Activated CD4-positive, alpha-beta T cell treated with anti-CD3 and anti-CD28 coated beads for 36 hours (primary cell): Measurements from ENCODE around the gene C1orf159. TPM values are rescaled to one million over a fixed set of nuclear protein-coding genes. Genes with fewer than 3 reads are reported as not detected.
"Not testable (repeated sequence)": the region's sequence is repeated elsewhere in the genome, so short reads cannot be mapped to it uniquely, and the experiment has no call there.

Source experiments
- ATAC-seq: fragments of 200-7000 bp; cut with Tn5 transposase; one replicate; pipeline ENCODE4 v1.10.0; 2021; ENCODE audit warnings: mild to moderate bottlenecking, moderate library complexity
- CTCF ChIA-PET: fragments of 350-600 bp; sonication (Branson Sonifier 250); formaldehyde crosslinking; loops from one replicate; lab custom pipeline; 2021; ENCODE audit warnings: antibody characterized with exemption; lab: Charles Lee
- POLR2A ChIA-PET: fragments of 350-600 bp; sonication (Branson Sonifier 250); formaldehyde crosslinking; loops from one replicate; lab custom pipeline; 2021; ENCODE audit warnings: antibody characterized with exemption, inconsistent platforms; lab: Charles Lee
- DNase-seq: peaks from one replicate; pipeline ENCODE4 v3.0.0-alpha.2; 2020
- H3K27ac Mint-ChIP-seq: one replicate; pipeline ENCODE4 v1.8.0; 2021; ENCODE audit warnings: mixed read lengths
- H3K27me3 Mint-ChIP-seq: one replicate; pipeline ENCODE4 v1.8.0; 2021; ENCODE audit warnings: mixed read lengths
- H3K36me3 Mint-ChIP-seq: one replicate; pipeline ENCODE4 v1.8.0; 2021; ENCODE audit warnings: low read depth, mixed read lengths
- H3K4me1 Mint-ChIP-seq: one replicate; pipeline ENCODE4 v1.8.0; 2021; ENCODE audit warnings: mixed read lengths
- H3K4me3 Mint-ChIP-seq: one replicate; pipeline ENCODE4 v1.8.0; 2021; ENCODE audit warnings: mild to moderate bottlenecking, moderate library complexity, mixed read lengths
- H3K9me3 Mint-ChIP-seq: one replicate; pipeline ENCODE4 v1.8.0; 2021; ENCODE audit warnings: low read depth, mixed read lengths
- intact Hi-C, 2 experiments: fragments of 100-400 bp; cut with DNase I in 1 of 2; cut with micrococcal nuclease in 1 of 2; formaldehyde crosslinking; loops; one replicate each; pipeline versions ENCODE4 v1.14.2 to v1.15.1; 2022 to 2024; cut with DNase I, micrococcal nuclease
- total RNA-seq, 2 experiments: library from RNA; stranded (reverse); gene quantifications; one replicate each; pipeline ENCODE4 v1.2.3, GENCODE V29; 2021

Gene C1orf159
- total RNA-seq, 2 experiments from 2014 or later: 11.3 to 13.5 TPM

DNA sequence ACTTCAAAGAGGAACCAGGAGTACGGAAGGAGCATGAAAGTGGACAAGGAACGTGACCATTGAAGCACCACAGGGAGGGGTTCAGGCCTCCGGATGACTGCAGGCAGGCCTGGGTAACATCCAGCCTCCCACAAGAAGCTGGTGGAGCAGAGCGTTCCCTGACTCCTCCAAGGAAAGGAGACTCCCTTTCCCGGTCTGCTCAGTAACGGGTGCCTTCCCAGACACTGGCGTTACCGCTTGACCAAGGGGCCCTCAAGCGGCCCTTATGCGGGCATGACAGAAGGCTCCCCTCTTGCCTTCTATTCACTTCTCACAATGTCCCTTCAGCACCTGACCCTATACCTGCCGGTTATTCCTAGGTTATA, 50.0 kb downstream of the C1orf159 start:
- Mint-ChIP-seq H3K4me1 (peaks cover 24% of the 10 kb centered on the region), H3K36me3 (peaks cover 19% of the 10 kb centered on the region), H3K4me3 (peak overlapping the region; percentile 50)
- DNase-seq, H3K27me3 Mint-ChIP-seq, H3K9me3 Mint-ChIP-seq, POLR2A ChIA-PET, ATAC-seq, H3K27ac Mint-ChIP-seq: not testable (repeated sequence)
- CTCF ChIA-PET: interaction anchor here (0.7 kb wide), 1 partner anchor 164 kb away, joined by 3 read pairs; no protein-coding TSS in a partner anchor
- intact Hi-C loops: loop anchor here in 1 of 2 experiments (2.0 kb wide), 1 partner anchor 143 kb away; no protein-coding TSS in a partner anchor

DNA sequence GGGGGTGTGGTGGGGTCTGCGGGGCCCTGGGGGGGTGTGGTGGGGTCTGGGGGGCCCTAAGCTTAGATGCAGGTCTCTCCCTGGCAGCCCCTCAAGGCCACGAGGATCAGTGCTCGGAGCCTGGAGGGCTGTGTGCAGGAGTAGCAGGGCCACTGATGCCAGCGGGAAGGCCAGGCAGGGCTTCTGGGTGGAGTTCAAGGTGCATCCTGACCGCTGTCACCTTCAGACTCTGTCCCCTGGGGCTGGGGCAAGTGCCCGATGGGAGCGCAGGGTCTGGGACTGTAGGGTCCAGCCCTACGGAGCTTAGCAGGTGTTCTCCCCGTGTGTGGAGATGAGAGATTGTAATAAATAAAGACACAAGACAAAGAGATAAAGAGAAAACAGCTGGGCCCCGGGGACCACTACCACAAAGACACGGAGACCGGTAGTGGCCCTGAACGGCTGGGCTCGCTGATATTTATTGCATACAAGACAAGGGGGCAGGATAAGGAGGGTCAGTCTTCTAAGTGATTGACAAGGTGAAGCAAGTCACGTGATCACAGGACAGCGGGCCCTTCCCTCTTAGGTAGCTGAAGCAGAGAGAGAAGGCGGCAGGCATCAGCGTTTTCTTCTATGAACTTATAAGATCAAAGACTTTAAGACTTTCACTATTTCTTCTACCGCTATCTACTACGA, 50.5 kb downstream of the C1orf159 start:
- Mint-ChIP-seq H3K27ac (peak overlapping the region; percentile 21), H3K27me3 (peaks cover under 1% of the 10 kb centered on the region), H3K36me3 (peaks cover 22% of the 10 kb centered on the region), H3K4me1 (peaks cover 27% of the 10 kb centered on the region), H3K9me3 (no peaks in the 10 kb centered on the region), H3K4me3 (peak overlapping the region; percentile 50)
- ChIA-PET POLR2A (no interaction called here), CTCF (interaction anchor here (0.7 kb wide), 1 partner anchor 165 kb away, joined by 3 read pairs; no protein-coding TSS in a partner anchor)
- intact Hi-C loops: loop anchor here in 1 of 2 experiments (2.0 kb wide), 1 partner anchor 143 kb away; no protein-coding TSS in a partner anchor
- peak; percentile 41 for DNase-seq
- no peak for ATAC-seq

DNA sequence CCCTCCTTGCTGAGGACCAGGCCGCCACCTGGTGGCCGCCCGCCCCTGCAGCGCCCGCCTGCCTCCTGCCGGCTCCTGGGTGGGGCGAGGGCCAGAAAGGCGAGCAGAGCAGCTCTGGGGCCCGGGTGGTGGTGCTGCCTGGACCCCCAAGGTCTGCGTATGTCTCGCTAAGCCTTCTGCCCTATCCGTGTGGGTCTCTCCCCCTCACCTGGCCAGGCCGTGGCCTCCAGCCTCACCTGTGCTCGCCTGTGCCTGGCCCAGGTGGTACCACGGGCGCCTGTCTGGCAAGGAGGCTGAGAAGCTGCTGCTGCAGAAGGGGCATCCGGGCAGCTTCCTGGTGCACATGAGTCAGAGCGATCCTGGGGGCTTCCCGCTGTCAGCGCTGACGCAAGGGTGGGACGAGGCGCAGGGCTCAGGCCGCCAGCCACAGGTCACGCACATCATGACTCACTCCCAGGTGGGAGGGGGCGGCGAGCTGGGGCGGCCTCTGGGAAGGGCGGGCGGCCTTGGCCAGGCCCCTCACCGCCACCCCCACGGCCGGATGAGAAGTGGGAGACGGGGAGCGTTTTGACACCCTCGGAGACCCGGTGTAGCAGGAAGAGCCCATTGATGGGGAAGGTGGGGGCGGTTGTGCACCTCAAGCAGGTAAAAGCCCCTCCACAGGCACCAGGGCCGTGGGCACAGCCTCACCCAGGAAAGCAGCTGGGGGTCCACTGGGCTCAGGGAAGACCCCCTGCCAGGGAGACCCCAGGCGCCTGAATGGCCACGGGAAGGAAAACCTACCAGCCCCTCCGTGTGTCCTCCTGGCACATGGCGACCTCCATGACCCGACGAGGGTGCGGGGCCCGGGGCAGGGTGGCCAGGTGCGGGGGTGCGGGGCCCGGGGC, 51.7 kb downstream of the C1orf159 start:
- Mint-ChIP-seq H3K27me3 (peaks cover 6% of the 10 kb centered on the region), H3K4me3 (peak overlapping the region; percentile 82), H3K27ac (peak overlapping the region; percentile 79), H3K36me3 (peaks cover 26% of the 10 kb centered on the region), H3K4me1 (peaks cover 32% of the 10 kb centered on the region), H3K9me3 (no peaks in the 10 kb centered on the region)
- ChIA-PET POLR2A (interaction anchor here (0.6 to 1.2 kb wide), 2 partner anchors 31 to 74 kb away, joined by 3 to 5 read pairs; no protein-coding TSS in a partner anchor), CTCF (interaction anchor here (0.5 to 2.2 kb wide), 9 partner anchors 24 to 334 kb away, joined by 3 to 19 read pairs (median 4); partner anchors contain the start of gene PERM1)
- intact Hi-C loops: loop anchor here (1.0 to 2.0 kb wide), 14 partner anchors 24 to 244 kb away; partner anchors contain the start of genes C1orf159 (in 2 of the 2), B3GALT6 (in 1 of the 2), ISG15 (in 1 of the 2) and NOC2L (in 1 of the 2)
- ATAC-seq (peak; percentile 77), DNase-seq (peak; percentile 97)

DNA sequence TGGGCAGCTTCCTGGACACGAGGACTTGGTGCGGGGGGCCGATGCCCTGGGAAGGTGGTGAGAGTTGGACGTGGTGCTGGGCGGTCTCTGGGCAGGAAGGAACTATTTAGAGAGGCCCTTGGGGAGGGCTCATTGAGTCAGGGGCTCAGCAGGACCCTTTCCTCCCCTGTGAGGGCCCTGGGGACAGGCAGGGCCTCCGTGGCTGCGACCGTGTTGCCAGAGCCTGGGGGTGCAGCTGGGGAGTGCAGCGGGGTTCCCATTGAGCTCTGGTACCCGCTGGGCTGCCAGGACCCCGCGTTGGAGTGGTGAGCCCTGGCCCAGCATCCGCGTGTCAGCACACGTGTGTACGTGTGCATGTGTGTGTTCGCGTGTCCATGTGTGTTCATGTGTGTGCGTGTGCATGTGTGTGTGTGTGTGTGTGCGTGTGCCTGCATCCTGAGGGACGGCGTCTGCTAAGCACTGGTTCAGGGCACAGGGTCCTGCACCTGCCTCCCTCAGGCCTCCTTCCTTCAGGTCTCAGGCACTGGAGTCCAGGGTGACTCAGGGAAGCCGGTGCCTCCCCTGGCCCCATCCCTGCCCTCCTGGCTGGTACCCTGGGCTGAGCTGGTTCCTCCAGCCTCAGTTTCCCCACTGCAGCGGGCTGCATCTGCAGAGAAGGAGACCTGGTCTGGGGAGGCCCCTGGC, 52.5 kb downstream of the C1orf159 start:
- H3K4me1 Mint-ChIP-seq: peaks cover 36% of the 10 kb centered on the region
- peak; percentile 3 for ATAC-seq
- H3K36me3 Mint-ChIP-seq: peaks cover 25% of the 10 kb centered on the region
- peak overlapping the region; percentile 79 for H3K27ac Mint-ChIP-seq
- H3K4me3 Mint-ChIP-seq: peak overlapping the region; percentile 82
- DNase-seq: no peak
- ChIA-PET POLR2A (interaction anchor here (0.6 to 1.2 kb wide), 2 partner anchors 30 to 73 kb away, joined by 3 to 5 read pairs; no protein-coding TSS in a partner anchor), CTCF (interaction anchor here (0.7 to 2.2 kb wide), 8 partner anchors 24 to 244 kb away, joined by 3 to 19 read pairs (median 5); partner anchors contain the start of gene PERM1)
- H3K9me3 Mint-ChIP-seq: no peaks in the 10 kb centered on the region
- peaks cover 11% of the 10 kb centered on the region for H3K27me3 Mint-ChIP-seq
- intact Hi-C loops: loop anchor here in 1 of 2 experiments (2.0 kb wide), 2 partner anchors 31 to 79 kb away; no protein-coding TSS in a partner anchor

DNA sequence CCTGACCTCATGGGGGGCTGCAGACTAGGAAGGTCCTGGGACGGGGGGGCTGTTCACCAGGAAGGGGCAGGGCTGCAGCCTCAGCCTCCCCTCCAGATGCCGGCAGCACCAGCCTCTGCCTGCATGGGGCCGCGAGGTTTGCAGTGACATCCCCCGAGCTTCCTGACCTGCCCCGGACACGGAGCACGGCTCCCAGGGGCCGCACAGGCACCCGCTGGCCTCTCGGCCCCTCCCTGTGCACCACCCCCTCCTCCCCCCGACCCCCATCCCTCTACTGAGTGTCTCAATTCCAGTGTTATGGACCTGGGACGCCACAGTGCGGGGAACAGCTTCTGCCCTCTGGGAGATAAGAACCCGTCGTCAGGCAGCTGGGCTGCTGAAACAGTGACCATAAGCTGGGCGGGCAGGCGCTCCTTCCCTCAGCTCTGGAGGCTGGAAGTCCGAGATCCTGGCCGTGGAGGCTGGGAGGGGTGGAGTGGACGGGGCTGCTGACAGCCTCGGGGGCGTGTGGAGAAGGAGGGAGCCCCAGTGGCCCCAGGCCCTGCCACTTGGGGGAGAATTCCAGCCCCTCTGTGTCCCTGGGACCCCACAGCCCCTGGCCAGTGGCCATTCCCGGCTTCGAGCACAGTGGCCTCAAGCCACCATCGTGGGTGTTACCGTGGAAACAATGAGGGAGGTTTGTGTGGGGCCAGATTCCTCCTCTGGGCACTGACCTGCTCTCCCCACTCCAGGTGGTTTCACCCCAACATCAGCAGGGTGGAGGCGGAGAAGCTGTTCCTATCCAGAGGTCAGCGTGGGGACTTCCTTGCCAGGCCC, 53.3 kb downstream of the C1orf159 start:
- Mint-ChIP-seq H3K36me3 (peaks cover 24% of the 10 kb centered on the region), H3K4me3 (peak overlapping the region; percentile 82), H3K27ac (peak overlapping the region; percentile 79), H3K4me1 (peaks cover 36% of the 10 kb centered on the region), H3K9me3 (no peaks in the 10 kb centered on the region), H3K27me3 (peaks cover 19% of the 10 kb centered on the region)
- POLR2A ChIA-PET: no interaction called here
- DNase-seq: peak; percentile 47
- intact Hi-C loops: loop anchor here in 1 of 2 experiments (2.0 kb wide), 2 partner anchors 30 to 78 kb away; no protein-coding TSS in a partner anchor
- ATAC-seq: no peak
- CTCF ChIA-PET: interaction anchor here (0.7 to 2.2 kb wide), 5 partner anchors 29 to 244 kb away, joined by 3 to 19 read pairs (median 3); partner anchors contain the start of gene PERM1

DNA sequence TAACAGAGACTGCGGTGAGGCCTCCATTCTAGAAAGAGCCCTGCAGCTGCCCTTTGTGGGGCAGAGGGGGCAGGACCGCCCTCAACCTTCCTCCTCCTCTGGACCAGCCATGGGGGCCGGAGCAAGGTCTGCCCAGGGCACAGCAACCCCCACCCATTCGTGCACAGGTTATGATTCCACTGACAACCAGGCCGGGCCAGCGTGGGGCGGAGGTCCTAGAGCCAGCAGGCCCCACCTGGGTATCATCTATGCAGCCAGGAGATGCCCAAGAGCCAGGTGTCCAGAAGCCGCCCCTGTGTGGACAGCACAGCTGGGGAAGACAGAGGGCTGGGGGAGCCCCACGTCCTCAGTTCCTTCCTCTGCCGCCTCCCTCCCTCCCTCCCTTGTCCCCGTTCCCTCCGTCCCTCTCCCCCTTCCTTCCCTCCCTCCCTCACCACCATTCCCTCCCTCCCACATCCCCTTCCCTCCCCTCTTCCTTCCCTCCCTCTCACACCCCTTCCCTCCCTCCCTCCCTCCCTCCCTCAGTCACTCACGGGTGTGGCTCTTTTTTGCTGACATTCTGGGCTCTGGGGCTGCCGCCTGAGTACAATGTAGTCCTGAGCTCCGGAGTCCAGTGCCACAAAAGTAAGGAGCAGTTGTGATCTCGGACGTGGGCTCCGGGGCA, 54.1 kb downstream of the C1orf159 start:
- Mint-ChIP-seq H3K4me1 (peaks cover 36% of the 10 kb centered on the region), H3K36me3 (peaks cover 24% of the 10 kb centered on the region), H3K4me3 (peak overlapping the region; percentile 82), H3K27ac (peak overlapping the region; percentile 42), H3K9me3 (no peaks in the 10 kb centered on the region), H3K27me3 (peaks cover 20% of the 10 kb centered on the region)
- peak; percentile 32 for DNase-seq
- CTCF ChIA-PET: interaction anchor here (0.9 to 1.2 kb wide), 2 partner anchors 28 to 46 kb away, joined by 3 read pairs; no protein-coding TSS in a partner anchor
- POLR2A ChIA-PET: no interaction called here
- ATAC-seq: no peak
- intact Hi-C loops: loop anchor here in 1 of 2 experiments (2.0 kb wide), 2 partner anchors 29 to 77 kb away; no protein-coding TSS in a partner anchor

DNA sequence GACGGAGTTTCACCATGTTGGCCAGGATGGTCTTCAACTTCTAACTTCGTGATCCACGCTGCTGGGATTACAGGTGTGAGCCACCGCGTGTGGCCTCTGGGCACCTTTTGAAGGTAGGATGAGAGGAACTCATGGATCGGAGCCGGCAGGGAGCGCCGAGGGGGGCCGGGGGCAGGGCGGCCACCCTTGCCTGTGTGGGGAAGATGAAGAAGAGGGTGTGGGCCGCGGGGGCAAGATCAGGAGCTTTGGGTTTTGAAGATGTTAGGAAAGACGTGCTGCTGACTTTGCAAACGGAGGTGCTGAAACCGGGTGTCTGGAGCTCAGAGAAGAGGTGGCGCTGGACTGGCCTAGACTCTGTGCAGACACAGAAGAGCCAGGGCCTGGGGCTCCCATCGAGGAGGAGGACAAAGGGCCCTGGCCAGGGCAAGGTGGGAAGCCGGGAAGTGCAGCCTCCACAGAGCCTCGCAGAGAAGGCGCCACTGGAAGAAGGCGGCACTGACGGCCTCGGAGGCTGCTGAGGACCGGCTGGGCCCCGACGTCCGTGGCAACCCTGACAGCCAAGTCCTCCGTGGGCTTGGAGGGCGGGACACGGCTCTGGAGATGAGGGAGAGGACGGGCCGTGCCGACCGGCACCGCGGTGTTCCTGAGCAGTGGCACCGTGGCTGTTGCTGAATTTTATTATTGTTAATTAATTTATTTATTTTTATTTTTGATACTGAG, 55.4 kb downstream of the C1orf159 start:
- ATAC-seq: no peak
- H3K36me3 Mint-ChIP-seq: peaks cover 21% of the 10 kb centered on the region
- ChIA-PET CTCF (interaction anchor here (0.6 to 0.9 kb wide), 2 partner anchors 63 to 68 kb away, joined by 3 to 4 read pairs; no protein-coding TSS in a partner anchor), POLR2A (no interaction called here)
- peak overlapping the region; percentile 82 for H3K4me3 Mint-ChIP-seq
- H3K27me3 Mint-ChIP-seq: peaks cover 20% of the 10 kb centered on the region
- H3K9me3 Mint-ChIP-seq: no peaks in the 10 kb centered on the region
- H3K27ac Mint-ChIP-seq: no peak overlapping the region
- H3K4me1 Mint-ChIP-seq: peaks cover 32% of the 10 kb centered on the region
- intact Hi-C loops: no loop called here
- no peak for DNase-seq

DNA sequence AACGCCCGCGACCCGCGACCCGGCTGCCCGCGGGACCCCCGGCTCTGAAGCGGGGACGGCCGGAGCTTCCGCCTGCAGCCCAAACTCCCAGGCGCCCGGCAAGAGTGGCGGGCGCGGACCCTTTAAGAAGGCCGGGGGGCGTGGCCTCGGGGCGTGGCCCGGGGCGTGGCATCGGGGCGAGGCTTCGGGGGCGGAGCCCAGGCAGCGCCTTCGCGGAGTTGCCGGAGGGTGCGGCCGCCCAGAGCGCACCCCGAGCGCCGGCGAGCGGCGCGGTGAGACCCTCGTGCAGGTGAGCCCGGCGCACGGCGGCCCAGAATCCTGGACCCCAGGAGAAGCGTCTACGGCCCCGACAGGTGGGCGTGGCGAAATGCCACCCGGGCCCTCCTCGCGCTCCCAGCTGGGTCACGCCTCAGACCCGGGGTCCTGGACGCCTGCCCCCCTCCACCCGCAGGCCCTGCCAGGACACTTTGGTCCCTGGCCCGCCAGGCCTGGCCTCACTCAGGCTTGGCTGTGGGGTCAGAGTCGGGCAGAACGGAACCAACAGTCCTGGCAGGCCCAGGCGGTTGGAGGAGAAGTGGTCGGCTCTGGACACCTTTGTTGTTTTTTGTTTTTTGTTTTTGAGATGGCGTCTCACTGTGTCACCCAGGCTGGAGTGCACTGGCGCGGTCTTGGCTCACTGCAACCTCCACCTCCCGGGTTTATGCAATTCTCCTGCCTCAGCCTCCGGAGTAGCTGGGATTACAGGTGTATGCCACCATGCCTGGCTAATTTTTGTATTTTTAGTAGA, 56.2 kb downstream of the C1orf159 start:
- CTCF ChIA-PET: interaction anchor here (0.6 to 0.9 kb wide), 2 partner anchors 63 to 67 kb away, joined by 3 to 4 read pairs; no protein-coding TSS in a partner anchor
- Mint-ChIP-seq H3K27me3 (peaks cover 20% of the 10 kb centered on the region), H3K9me3 (no peaks in the 10 kb centered on the region), H3K36me3 (peaks cover 19% of the 10 kb centered on the region), H3K27ac (no peak overlapping the region), H3K4me3 (peak overlapping the region; percentile 82), H3K4me1 (peaks cover 29% of the 10 kb centered on the region)
- POLR2A ChIA-PET: no interaction called here
- ATAC-seq (peak; percentile 51), DNase-seq (peak; percentile 95)
- intact Hi-C loops: loop anchor here (1.0 to 2.0 kb wide), 10 partner anchors 10 to 290 kb away; partner anchors contain the start of genes C1orf159 (in 1 of the 2), DVL1 (in 1 of the 2), KLHL17 (in 1 of the 2) and PUSL1 (in 1 of the 2)
